Esophagus squamous epithelium (tissue), 5 donors: Measurements from ENCODE around the gene ZNF143. TPM values are rescaled to one million over a fixed set of nuclear protein-coding genes. Genes with fewer than 3 reads are reported as not detected.

ENCODE experiments used
- DNase-seq: peaks from one replicate; lab custom pipeline; 2025; lab: John Stamatoyannopoulos, UW
- H3K27ac ChIP-seq, 4 donors: fragments of 200-600 bp; sonication (generic); one replicate each; pipeline ENCODE4 v1.5.1; 2016 to 2019; ENCODE audit warnings: mild to moderate bottlenecking in 1 of 4
- H3K27me3 ChIP-seq, 4 donors: fragments of 200-600 bp; sonication (generic); 1 replicate in 3 of 4; 2 replicates in 1 of 4; pipeline versions ENCODE4 v1.5.1 to v1.6.0; 2017 to 2021; ENCODE audit warnings: antibody characterized with exemption in 1 of 4
- H3K36me3 ChIP-seq, 3 donors: fragments of 200-600 bp; sonication (generic); one replicate each; pipeline ENCODE4 v1.5.1; 2016 to 2019
- H3K4me1 ChIP-seq, 3 donors: fragments of 200-600 bp; sonication (generic); one replicate each; pipeline ENCODE4 v1.5.1; 2017 to 2019
- H3K4me3 ChIP-seq, 4 donors: fragments of 200-600 bp; sonication (generic); 1 replicate in 3 of 4; 2 replicates in 1 of 4; pipeline ENCODE4 v1.5.1; 2016 to 2019; ENCODE audit warnings: mild to moderate bottlenecking in 2 of 4, moderate library complexity in 1 of 4
- H3K9me3 ChIP-seq, 3 donors: fragments of 200-600 bp; sonication (generic); one replicate each; pipeline ENCODE4 v1.5.1; 2016 to 2019
- POLR2A ChIP-seq, 4 donors: fragments of 450-650 bp; IDR thresholded peaks; one replicate each; pipeline ENCODE4 v1.6.1; 2017; ENCODE audit warnings: antibody characterized with exemption in 4 of 4, mild to moderate bottlenecking in 4 of 4, moderate library complexity in 3 of 4
- WGBS, 2 donors: methylation state at CpG; one replicate each; pipeline ENCODE4 v1.1.5; 2018; 5-methylcytosine and 5-hydroxymethylcytosine counted together
- intact Hi-C: fragments of 100-400 bp; cut with DNase I; formaldehyde crosslinking; loops from one replicate; pipeline ENCODE4 v1.15.0; 2022
- total RNA-seq, 4 donors: library from RNA; depleted of rRNA; stranded (reverse); fragments of >200 nt; gene quantifications; one replicate each; pipeline ENCODE4 v1.1.0, GENCODE V29; 2016
- TF ChIP-seq, protein P1 (sequence below), 6 experiments: fragments of 450-650 bp in 4 of 6; fragments of 200-600 bp in 2 of 6; sonication (generic) in 2 of 6; IDR thresholded peaks; one replicate each; pipeline ENCODE4 v1.5.1; 2016 to 2019; ENCODE audit warnings: antibody characterized with exemption in 6 of 6, mild to moderate bottlenecking in 4 of 6, moderate library complexity in 4 of 6
- donor health status: DM: yes; HTN: yes; CAD: no.

ZNF143 gene
- total RNA-seq, 4 donors from 2014 or later = 9.7 to 26.1 (median 16.6) TPM

- no peaks in the 10 kb centered on the region for H3K9me3 ChIP-seq
- H3K36me3 ChIP-seq = no peaks in the 10 kb centered on the region
- no peaks in the 10 kb centered on the region for H3K27me3 ChIP-seq
- intact Hi-C loops = no loop called here
- H3K27ac ChIP-seq = no peak overlapping the region
- no peak for DNase-seq
- no peak overlapping the region for H3K4me3 ChIP-seq
- TF ChIP-seq, protein P1, sequence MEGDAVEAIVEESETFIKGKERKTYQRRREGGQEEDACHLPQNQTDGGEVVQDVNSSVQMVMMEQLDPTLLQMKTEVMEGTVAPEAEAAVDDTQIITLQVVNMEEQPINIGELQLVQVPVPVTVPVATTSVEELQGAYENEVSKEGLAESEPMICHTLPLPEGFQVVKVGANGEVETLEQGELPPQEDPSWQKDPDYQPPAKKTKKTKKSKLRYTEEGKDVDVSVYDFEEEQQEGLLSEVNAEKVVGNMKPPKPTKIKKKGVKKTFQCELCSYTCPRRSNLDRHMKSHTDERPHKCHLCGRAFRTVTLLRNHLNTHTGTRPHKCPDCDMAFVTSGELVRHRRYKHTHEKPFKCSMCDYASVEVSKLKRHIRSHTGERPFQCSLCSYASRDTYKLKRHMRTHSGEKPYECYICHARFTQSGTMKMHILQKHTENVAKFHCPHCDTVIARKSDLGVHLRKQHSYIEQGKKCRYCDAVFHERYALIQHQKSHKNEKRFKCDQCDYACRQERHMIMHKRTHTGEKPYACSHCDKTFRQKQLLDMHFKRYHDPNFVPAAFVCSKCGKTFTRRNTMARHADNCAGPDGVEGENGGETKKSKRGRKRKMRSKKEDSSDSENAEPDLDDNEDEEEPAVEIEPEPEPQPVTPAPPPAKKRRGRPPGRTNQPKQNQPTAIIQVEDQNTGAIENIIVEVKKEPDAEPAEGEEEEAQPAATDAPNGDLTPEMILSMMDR (IDR thresholded peaks at IDR 0.05) = no peak
- TF ChIP-seq POLR2A (IDR thresholded peaks at IDR 0.05) = no peak
- H3K4me1 ChIP-seq = peaks cover 0 to 10% (median 4%) of the 10 kb centered on the region in 3 donors
- WGBS, 2 donors = 85 to 95% methylated on average over 5 of the region's 5 CpGs
These were observed 5.1 kb upstream of the ZNF143 start for GRCh38 chr11:9455722-9456121.

- TF ChIP-seq, protein P1 (IDR thresholded peaks at IDR 0.05) = no peak
- TF ChIP-seq POLR2A (IDR thresholded peaks at IDR 0.05) = no peak
- intact Hi-C loops = no loop called here
- DNase-seq = no peak
- Histone ChIP-seq H3K27me3 (no peaks in the 10 kb centered on the region), H3K4me3 (peak overlapping the region; percentile 66 to 99 (median 85)), H3K36me3 (no peaks in the 10 kb centered on the region), H3K9me3 (no peaks in the 10 kb centered on the region), H3K4me1 (peaks cover 4 to 38% (median 8%) of the 10 kb centered on the region in 3 donors), H3K27ac (peak overlapping the region; percentile 97 to 100 (median 98))
- 0 to 1% methylated on average over 15 to 23 of the region's 23 CpGs for WGBS, 2 donors
These were observed 1.0 kb upstream of the ZNF143 start for GRCh38 chr11:9459667-9460321.

DNA sequence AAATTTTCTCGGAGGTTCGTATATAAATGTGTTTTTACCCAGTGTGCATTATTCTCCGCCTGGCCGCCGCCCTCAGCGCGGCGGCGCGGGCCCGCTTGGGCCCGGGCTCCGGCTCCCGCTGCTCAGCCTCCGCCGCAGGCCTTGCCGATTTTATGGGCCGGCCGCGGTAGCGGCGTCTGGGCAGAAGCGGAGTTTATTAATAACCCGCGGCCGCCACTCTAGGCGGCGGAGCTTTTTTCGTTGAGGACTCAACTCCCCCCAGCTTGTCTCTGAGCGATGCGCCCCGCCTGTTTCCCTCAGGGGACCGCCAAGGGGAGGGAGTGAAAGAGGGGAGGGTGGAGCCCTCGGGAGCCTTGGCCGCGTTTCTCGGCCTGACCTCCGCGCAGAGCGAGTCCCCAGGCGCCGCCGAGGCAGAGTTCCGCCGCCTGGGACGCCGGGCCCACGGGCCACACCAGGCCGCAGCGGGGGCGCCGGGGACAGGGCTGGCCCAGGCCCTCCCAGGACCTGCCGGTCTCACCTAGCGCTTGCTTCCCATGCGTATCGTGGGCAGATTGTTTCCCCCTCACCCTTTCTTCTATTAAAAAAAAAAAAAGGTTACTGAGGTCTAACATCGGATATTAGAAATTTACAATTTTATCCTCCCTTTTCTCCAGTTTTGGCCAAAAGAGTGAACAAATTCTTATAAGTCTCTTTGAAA lies 399 bp downstream of the ZNF143 start:
- Histone ChIP-seq H3K27me3 (no peaks in the 10 kb centered on the region), H3K27ac (peak overlapping the region; percentile 96 to 98 (median 97)), H3K4me3 (peak overlapping the region; percentile 66 to 99 (median 78)), H3K36me3 (peaks cover 0 to 2% (median 0%) of the 10 kb centered on the region in 3 donors), H3K4me1 (peaks cover 4 to 38% (median 8%) of the 10 kb centered on the region in 3 donors), H3K9me3 (no peaks in the 10 kb centered on the region)
- peak in 2 of 4 donors; percentile 81 to 99 for TF ChIP-seq POLR2A (IDR thresholded peaks at IDR 0.05)
- TF ChIP-seq, protein P1 (IDR thresholded peaks at IDR 0.05) = peak in 2 of 6 experiments; percentile 32 to 41
- 0% methylated on average over 17 to 23 of the region's 57 CpGs for WGBS, 2 donors
- DNase-seq = peak; percentile 49
- intact Hi-C loops = no loop called here

- Histone ChIP-seq H3K4me3 (peak overlapping the region; percentile 66 to 99 (median 78)), H3K27ac (peak overlapping the region; percentile 96 to 98 (median 97)), H3K4me1 (peaks cover 4 to 38% (median 8%) of the 10 kb centered on the region in 3 donors), H3K27me3 (no peaks in the 10 kb centered on the region), H3K36me3 (peaks cover 0 to 7% (median 0%) of the 10 kb centered on the region in 3 donors), H3K9me3 (no peaks in the 10 kb centered on the region)
- TF ChIP-seq, protein P1 (IDR thresholded peaks at IDR 0.05) = no peak
- no peak for TF ChIP-seq POLR2A (IDR thresholded peaks at IDR 0.05)
- intact Hi-C loops = no loop called here
- no peak for DNase-seq
- 1 to 3% methylated on average over 10 of the region's 10 CpGs for WGBS, 2 donors
These were observed 935 bp downstream of the ZNF143 start for GRCh38 chr11:9461760-9462134.
